ENCODE results near the gene TMC8. TPM values are rescaled to one million over a fixed set of nuclear protein-coding genes. Genes with fewer than 3 reads are reported as not detected.
"Not testable (repeated sequence)": the region's sequence is repeated elsewhere in the genome, so short reads cannot be mapped to it uniquely, and the experiment has no call there.

Gene TMC8
- total RNA-seq, 4 donors from 2014 or later: 1.2 to 40.8 (median 9.8) TPM

- 92 to 96% methylated on average over 4 to 9 of the region's 9 CpGs for WGBS, 2 donors (ENCODE audit: low coverage in 1 of 2)
- no peak for DNase-seq
- no peaks in the 10 kb centered on the region for H3K36me3 ChIP-seq
- H3K4me1 ChIP-seq: peaks cover 8 to 37% (median 25%) of the 10 kb centered on the region in 4 donors
- H3K4me3 ChIP-seq: no peak overlapping the region
- in situ Hi-C loops (cut with MboI; ENCODE audit: low pct_ligation_motif_present in 1 of 4, low pct_unique_long_range_greater_than_20kb in 1 of 4, low sequenced_read_pairs in 3 of 4) (no loop called here), intact Hi-C loops (cut with DNase I; ENCODE audit: low total_unique reads) (no loop called here)
- H3K27me3 ChIP-seq: peaks cover 12% of the 10 kb centered on the region
- H3K9me3 ChIP-seq: no peaks in the 10 kb centered on the region
- H3K27ac ChIP-seq: no peak overlapping the region
- TF ChIP-seq EP300 (IDR thresholded peaks at IDR 0.05; ENCODE audit: low read depth) (no peak), CTCF (IDR thresholded peaks at IDR 0.05) (no peak), POLR2A (IDR thresholded peaks at IDR 0.05) (no peak), POLR2AphosphoS5 (IDR thresholded peaks at IDR 0.05) (no peak)
These were observed 5.4 kb downstream of the TMC8 start for GRCh38 chr17:78135858-78136500.

GRCh38 chr17:78137392-78138203 is 7.0 kb downstream of the TMC8 start:
- in situ Hi-C loops (cut with MboI; ENCODE audit: low pct_ligation_motif_present in 1 of 4, low pct_unique_long_range_greater_than_20kb in 1 of 4, low sequenced_read_pairs in 3 of 4) (no loop called here), intact Hi-C loops (cut with DNase I; ENCODE audit: low total_unique reads) (no loop called here)
- 61% methylated on average over 17 of the region's 26 CpGs; no CpG with 5 or more reads in 1 of the 2 donors for WGBS, 2 donors (ENCODE audit: low coverage in 1 of 2)
- no peak overlapping the region for H3K4me3 ChIP-seq
- H3K4me1 ChIP-seq: peaks cover 0 to 39% (median 21%) of the 10 kb centered on the region in 4 donors
- TF ChIP-seq POLR2A (IDR thresholded peaks at IDR 0.05) (no peak), CTCF (IDR thresholded peaks at IDR 0.05) (peak in 3 of 5 experiments; percentile 12 to 23 (median 19))
- DNase-seq: peak; percentile 32
- H3K9me3 ChIP-seq: no peaks in the 10 kb centered on the region
- no peak overlapping the region for H3K27ac ChIP-seq
- no peaks in the 10 kb centered on the region for H3K36me3 ChIP-seq
- no peaks in the 10 kb centered on the region for H3K27me3 ChIP-seq

GRCh38 chr17:78138204-78139060 is 7.9 kb downstream of the TMC8 start:
- TF ChIP-seq EP300 (IDR thresholded peaks at IDR 0.05; ENCODE audit: low read depth): no peak
- TF ChIP-seq POLR2AphosphoS5 (IDR thresholded peaks at IDR 0.05): no peak
- no peak for TF ChIP-seq CTCF (IDR thresholded peaks at IDR 0.05)
- no peak for TF ChIP-seq POLR2A (IDR thresholded peaks at IDR 0.05)
- intact Hi-C loops (cut with DNase I; ENCODE audit: low total_unique reads): no loop called here
- Histone ChIP-seq H3K27ac (no peak overlapping the region), H3K27me3 (no peaks in the 10 kb centered on the region), H3K36me3 (no peaks in the 10 kb centered on the region), H3K4me3 (no peak overlapping the region), H3K4me1 (peaks cover 0 to 37% (median 21%) of the 10 kb centered on the region in 4 donors), H3K9me3 (no peaks in the 10 kb centered on the region)
- in situ Hi-C loops (cut with MboI; ENCODE audit: low pct_ligation_motif_present in 1 of 4, low pct_unique_long_range_greater_than_20kb in 1 of 4, low sequenced_read_pairs in 3 of 4): no loop called here
- 87% methylated on average over 16 of the region's 17 CpGs; no CpG with 5 or more reads in 1 of the 2 donors for whole genome bisulfite sequencing, 2 donors (ENCODE audit: low coverage in 1 of 2)
- no peak for DNase-seq

- H3K27me3 ChIP-seq; H3K36me3 ChIP-seq; DNase-seq; H3K9me3 ChIP-seq; in situ Hi-C loops (cut with MboI; ENCODE audit: low pct_ligation_motif_present in 1 of 4, low pct_unique_long_range_greater_than_20kb in 1 of 4, low sequenced_read_pairs in 3 of 4); H3K4me3 ChIP-seq; intact Hi-C loops (cut with DNase I; ENCODE audit: low total_unique reads): not testable (repeated sequence)
- Histone ChIP-seq H3K4me1 (peaks cover 12 to 51% (median 35%) of the 10 kb centered on the region in 4 donors), H3K27ac (peak overlapping the region; percentile 44 to 79 (median 62))
- WGBS, 2 donors (ENCODE audit: low coverage in 1 of 2): 71 to 80% methylated on average over 3 to 12 of the region's 12 CpGs
These were observed 9.2 kb downstream of the TMC8 start for GRCh38 chr17:78139861-78140168.

Measured in transverse colon (tissue), 4 donors.